ENCODE measurements around the gene MAPK4.

The MAPK4 gene

DNA sequence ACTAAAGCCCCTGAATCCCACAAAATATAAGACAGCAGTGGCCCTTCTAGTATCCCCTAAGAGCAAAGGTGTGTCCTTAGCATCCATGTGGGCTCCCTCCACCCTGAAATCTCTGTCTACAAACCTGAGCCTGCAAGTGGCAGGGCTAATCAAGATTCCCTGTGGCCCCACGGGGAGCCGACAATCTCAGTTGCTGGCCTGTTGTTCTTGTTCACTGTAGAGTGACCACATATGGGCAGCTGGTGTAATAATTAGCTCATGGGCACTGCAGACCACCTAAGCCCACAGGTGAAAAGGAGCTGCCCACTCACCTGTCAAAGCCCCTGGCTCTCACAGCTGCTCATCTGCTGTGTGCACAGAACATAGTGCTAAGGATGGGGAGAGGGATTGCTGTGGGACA lies 157.7 kb downstream of the MAPK4 start:
- H3K4me3 ChIP-seq (ENCODE audit: low read depth, low read length) = no peak overlapping the region

- no peak overlapping the region for H3K4me3 ChIP-seq (ENCODE audit: low read depth, low read length)
Observed at GRCh38 chr18:50719471-50720324, 159.8 kb downstream of the MAPK4 start.

GRCh38 chr18:50720325-50720674 lies 160.4 kb downstream of the MAPK4 start:
- H3K4me3 ChIP-seq (ENCODE audit: low read depth, low read length) = no peak overlapping the region

GRCh38 chr18:50721006-50721405 lies 161.1 kb downstream of the MAPK4 start:
- H3K4me3 ChIP-seq (ENCODE audit: low read depth, low read length) = no peak overlapping the region

- H3K4me3 ChIP-seq (ENCODE audit: low read depth, low read length) = no peak overlapping the region
Observed at GRCh38 chr18:50721451-50722120, 161.7 kb downstream of the MAPK4 start.

GRCh38 chr18:50722311-50722710 lies 162.4 kb downstream of the MAPK4 start:
- H3K4me3 ChIP-seq (ENCODE audit: low read depth, low read length) = no peak overlapping the region

- no peak overlapping the region for H3K4me3 ChIP-seq (ENCODE audit: low read depth, low read length)
Observed at GRCh38 chr18:50724751-50725151, 164.9 kb downstream of the MAPK4 start.

GRCh38 chr18:50726960-50727589 lies 167.2 kb downstream of the MAPK4 start:
- H3K4me3 ChIP-seq (ENCODE audit: low read depth, low read length) = no peak overlapping the region

DNA sequence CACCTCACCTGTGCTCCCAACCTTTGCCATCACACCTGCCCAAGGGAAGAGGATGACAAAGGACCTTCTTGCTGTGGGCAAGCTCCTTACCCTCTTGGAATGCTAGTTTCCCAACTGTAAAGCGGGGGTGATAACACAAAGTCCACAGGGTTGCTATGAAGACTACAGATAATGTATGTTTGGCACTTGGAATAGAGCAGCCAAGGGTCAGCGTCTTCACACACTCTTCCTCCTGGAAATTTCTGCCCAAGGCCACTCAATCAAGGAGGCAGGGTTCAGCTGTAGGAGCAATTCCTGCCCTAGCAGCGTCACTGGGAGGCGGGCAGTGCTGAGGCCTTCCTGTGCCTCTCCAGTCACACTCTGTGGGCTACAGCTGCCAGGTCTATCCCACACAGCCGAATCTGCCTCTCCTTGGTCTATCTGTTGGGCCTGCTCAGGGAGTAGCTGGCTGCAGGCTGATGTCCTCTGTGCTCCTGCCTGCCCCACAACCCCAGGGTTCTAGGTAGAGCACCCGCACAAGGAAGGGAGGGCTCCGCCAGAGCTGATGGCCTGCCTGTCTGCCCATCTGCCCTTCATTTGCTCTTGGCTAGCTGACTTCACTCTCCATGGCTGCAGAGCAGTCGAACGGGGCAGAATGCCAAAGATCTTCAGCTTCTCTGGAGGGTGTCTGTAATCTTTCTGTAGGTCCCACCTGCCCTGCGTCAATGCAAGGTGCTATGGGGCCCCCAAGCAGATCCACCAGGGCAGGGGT lies 168.0 kb downstream of the MAPK4 start:
- H3K4me3 ChIP-seq (ENCODE audit: low read depth, low read length) = no peak overlapping the region

- no peak overlapping the region for H3K4me3 ChIP-seq (ENCODE audit: low read depth, low read length)
Observed at GRCh38 chr18:50729376-50729775, 169.5 kb downstream of the MAPK4 start.

- no peak overlapping the region for H3K4me3 ChIP-seq (ENCODE audit: low read depth, low read length)
Observed at GRCh38 chr18:50729986-50730385, 170.1 kb downstream of the MAPK4 start.

DNA sequence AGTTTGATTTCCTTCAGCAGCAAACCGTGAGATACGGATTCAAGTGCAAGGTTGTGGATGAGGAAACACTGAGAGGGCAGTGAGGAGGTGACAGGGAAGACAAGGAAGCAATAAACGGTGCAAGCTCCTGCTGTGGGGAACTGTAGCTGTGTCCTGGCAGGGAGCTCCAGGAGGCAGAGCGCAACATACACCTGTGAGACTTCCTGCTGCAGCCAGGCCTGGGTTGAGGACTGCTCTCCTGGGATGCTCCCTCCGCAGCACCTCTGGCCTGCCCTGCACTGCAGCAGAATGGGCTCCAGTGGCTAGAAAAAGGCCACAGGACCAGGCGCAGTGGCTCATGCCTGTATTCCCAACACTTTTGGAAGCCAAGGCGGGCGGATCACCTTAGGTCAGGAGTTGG lies 174.5 kb downstream of the MAPK4 start:
- H3K4me3 ChIP-seq (ENCODE audit: low read depth, low read length) = no peak overlapping the region

DNA sequence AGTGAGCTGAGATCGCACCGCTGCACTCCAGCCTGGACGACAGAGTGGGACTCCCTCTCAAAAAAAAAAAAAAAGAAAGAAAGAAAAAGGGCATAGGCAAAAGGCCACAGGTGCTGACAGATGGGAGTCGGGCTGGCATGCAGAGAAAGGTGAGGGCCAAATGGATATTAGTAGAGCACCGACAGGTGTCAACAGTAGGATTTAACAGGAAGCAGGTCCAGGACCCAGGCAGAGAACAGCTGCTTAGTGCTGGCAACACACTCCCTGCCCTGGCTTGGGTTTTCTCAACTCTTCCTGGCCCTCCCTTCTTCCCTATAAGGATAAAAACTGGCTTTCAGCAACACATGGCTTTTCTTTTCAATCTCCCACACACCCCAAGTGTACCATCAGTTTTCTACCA lies 175.0 kb downstream of the MAPK4 start:
- H3K4me3 ChIP-seq (ENCODE audit: low read depth, low read length) = no peak overlapping the region

- H3K4me3 ChIP-seq (ENCODE audit: low read depth, low read length) = no peak overlapping the region
Observed at GRCh38 chr18:50737127-50737526, 177.2 kb downstream of the MAPK4 start.

DNA sequence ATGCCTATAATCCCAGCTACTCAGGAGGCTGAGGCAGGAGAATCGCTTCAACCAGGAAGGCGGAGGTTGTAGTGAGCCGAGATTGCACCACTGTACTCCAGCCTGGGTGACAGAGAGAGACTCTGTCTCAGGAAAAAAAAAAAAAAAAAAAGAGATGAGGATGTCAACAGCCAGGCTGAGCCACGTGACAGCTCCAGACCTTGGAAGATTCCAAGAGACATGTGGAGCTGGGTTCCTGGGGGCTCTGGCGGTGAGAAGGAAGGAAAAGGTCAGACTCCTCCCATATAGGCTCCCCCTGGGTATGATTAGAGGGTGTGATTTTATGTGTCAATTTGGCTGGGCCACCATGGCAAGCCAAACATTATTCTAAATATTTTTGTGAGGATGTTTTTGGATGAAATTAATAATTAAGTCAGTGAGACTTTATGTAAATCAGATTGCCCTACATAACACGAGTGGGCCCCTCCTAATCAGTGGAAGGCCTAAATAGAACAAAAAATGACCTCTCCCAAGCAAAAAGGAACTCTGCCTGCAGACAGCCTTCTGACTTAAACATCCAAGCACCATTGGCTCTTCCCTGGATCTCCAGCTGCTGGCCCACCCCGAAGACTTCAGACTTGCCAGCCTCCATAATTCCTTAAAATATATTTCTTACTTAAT lies 178.3 kb downstream of the MAPK4 start:
- H3K4me3 ChIP-seq (ENCODE audit: low read depth, low read length) = no peak overlapping the region

- no peak overlapping the region for H3K4me3 ChIP-seq (ENCODE audit: low read depth, low read length)
Observed at GRCh38 chr18:50742952-50743351, 183.1 kb downstream of the MAPK4 start.

DNA sequence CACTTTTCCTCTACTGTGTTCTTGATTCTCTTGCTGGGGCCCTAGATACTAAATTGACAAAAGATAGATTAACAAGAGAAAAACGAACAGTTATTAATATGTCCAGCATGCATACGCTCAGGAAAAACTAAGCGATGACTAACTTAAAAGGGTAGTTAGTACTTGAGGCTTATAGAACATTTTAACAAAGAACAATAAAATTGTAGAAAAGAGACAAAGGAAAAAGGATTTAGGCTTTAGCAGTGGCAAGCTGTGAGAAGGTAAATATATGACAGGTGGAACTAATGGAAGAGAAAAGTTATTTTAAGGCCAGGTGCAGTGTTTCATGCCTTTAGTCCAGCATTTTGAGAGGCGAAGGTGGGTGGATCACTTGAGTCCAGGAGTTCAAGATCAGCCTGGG lies 184.4 kb downstream of the MAPK4 start:
- no peak overlapping the region for H3K4me3 ChIP-seq (ENCODE audit: low read depth, low read length)

GRCh38 chr18:50745945-50746344 lies 186.1 kb downstream of the MAPK4 start:
- no peak overlapping the region for H3K4me3 ChIP-seq (ENCODE audit: low read depth, low read length)

- H3K4me3 ChIP-seq (ENCODE audit: low read depth, low read length) = no peak overlapping the region
Observed at GRCh38 chr18:50747849-50748242, 188.0 kb downstream of the MAPK4 start.

- no peak overlapping the region for H3K4me3 ChIP-seq (ENCODE audit: low read depth, low read length)
Observed at GRCh38 chr18:50748243-50749229, 188.6 kb downstream of the MAPK4 start.

All from iPS-11a (cell line).